IMR-90 (cell line): Measurements from ENCODE around the gene SNX33. TPM values are rescaled to one million over a fixed set of nuclear protein-coding genes. Genes with fewer than 3 reads are reported as not detected.
"Not testable (repeated sequence)": the region's sequence is repeated elsewhere in the genome, so short reads cannot be mapped to it uniquely, and the experiment has no call there.

Experiments used
- ATAC-seq: fragments of 200-7000 bp; cut with Tn5 transposase; 2 replicates; pipeline ENCODE4 v1.9.1; 2020; ENCODE audit warnings: low read depth, mild to moderate bottlenecking, moderate library complexity
- BruUV-seq: library from RNA; stranded (reverse); fragments of 400-500 nt; replicated peaks from 2 replicates; lab custom pipeline; 2021; lab: Mats Ljungman, UMichigan
- CTCF ChIA-PET: fragments of 300-600 bp; formaldehyde crosslinking; extraction: SDS; loops from one replicate; lab custom pipeline; 2021; ENCODE audit warnings: antibody characterized with exemption; lab: Yijun Ruan, JAX
- POLR2A ChIA-PET: fragments of 300-600 bp; sonication (Branson Sonifier 250); formaldehyde crosslinking; loops from one replicate; lab custom pipeline; 2022; ENCODE audit warnings: antibody characterized with exemption; ENCODE audit not compliant: unreplicated experiment; lab: Charles Lee
- DNase-seq: peaks from one replicate; pipeline ENCODE4 v3.0.0; 2013
- H2AFZ ChIP-seq: replicated peaks from 2 replicates; pipeline ENCODE3; 2013; ENCODE audit warnings: low read length, mild to moderate bottlenecking; ENCODE audit not compliant: poor library complexity
- H2AK5ac ChIP-seq: 2 replicates; pipeline ENCODE4 v1.6.1; 2013; ENCODE audit warnings: low read depth, low read length, inconsistent platforms
- H2AK9ac ChIP-seq: replicated peaks from 2 replicates; pipeline ENCODE3; 2013; ENCODE audit warnings: mild to moderate bottlenecking, low read depth, low read length, moderate library complexity; ENCODE audit not compliant: poor library complexity
- H2BK120ac ChIP-seq: 2 replicates; pipeline ENCODE4 v1.6.1; 2013; ENCODE audit warnings: low read depth, low read length, inconsistent platforms
- H2BK15ac ChIP-seq: 3 replicates; pipeline ENCODE4 v1.6.1; 2013; ENCODE audit warnings: low read depth, low read length, inconsistent platforms
- H2BK20ac ChIP-seq: 2 replicates; pipeline ENCODE4 v1.6.1; 2013; ENCODE audit warnings: low read depth, mild to moderate bottlenecking, inconsistent platforms, low read length, moderate library complexity
- H2BK5ac ChIP-seq: 2 replicates; pipeline ENCODE4 v1.6.1; 2013; ENCODE audit warnings: mild to moderate bottlenecking, low read depth, low read length, inconsistent platforms; ENCODE audit not compliant: poor library complexity, severe bottlenecking
- H3K14ac ChIP-seq: replicated peaks from 2 replicates; pipeline ENCODE4 v1.6.1; 2013; ENCODE audit warnings: low read depth, low read length, inconsistent platforms
- H3K18ac ChIP-seq: 2 replicates; pipeline ENCODE4 v1.6.1; 2013; ENCODE audit warnings: low read depth, low read length, control low read depth
- H3K23ac ChIP-seq: 2 replicates; pipeline ENCODE4 v1.6.1; 2013; ENCODE audit warnings: low read depth, low read length, inconsistent platforms
- H3K27ac ChIP-seq: 2 replicates; pipeline ENCODE4 v1.5.1; 2013; ENCODE audit warnings: mild to moderate bottlenecking, control low read depth, low read length; ENCODE audit not compliant: insufficient read depth
- H3K27me3 ChIP-seq: 2 replicates; pipeline ENCODE4 v1.6.1; 2013; ENCODE audit warnings: low read length; ENCODE audit not compliant: control insufficient read depth, insufficient read depth
- H3K36me3 ChIP-seq: 2 replicates; pipeline ENCODE4 v1.6.1; 2013; ENCODE audit warnings: low read length, mixed read lengths; ENCODE audit not compliant: control insufficient read depth, insufficient read depth
- H3K4ac ChIP-seq: 2 replicates; pipeline ENCODE4 v1.6.1; 2013; ENCODE audit warnings: low read depth, low read length, inconsistent platforms
- H3K4me1 ChIP-seq: 2 replicates; pipeline ENCODE4 v1.6.1; 2013; ENCODE audit warnings: low read length, mixed read lengths; ENCODE audit not compliant: control insufficient read depth, insufficient read depth
- H3K4me2 ChIP-seq: 2 replicates; pipeline ENCODE4 v1.6.1; 2013; ENCODE audit warnings: low read depth, mild to moderate bottlenecking, control low read depth, low read length, moderate library complexity
- H3K4me3 ChIP-seq: 2 replicates; pipeline ENCODE4 v1.5.1; 2013; ENCODE audit warnings: low read depth, mild to moderate bottlenecking, control low read depth, low read length, moderate library complexity; ENCODE audit not compliant: insufficient read depth
- H3K56ac ChIP-seq: 2 replicates; pipeline ENCODE4 v1.6.1; 2013; ENCODE audit warnings: low read length, inconsistent platforms; ENCODE audit not compliant: insufficient read depth; ENCODE audit errors: extremely low read depth
- H3K79me1 ChIP-seq, 2 experiments: 2 replicates each; pipeline ENCODE4 v1.6.1; 2013; ENCODE audit warnings: low read length in 2 of 2, inconsistent platforms in 1 of 2, low read depth in 1 of 2
- H3K9ac ChIP-seq: 2 replicates; pipeline ENCODE4 v1.6.1; 2013; ENCODE audit warnings: low read depth, low read length, control low read depth
- H3K9me1 ChIP-seq: 2 replicates; pipeline ENCODE4 v1.6.1; 2013; ENCODE audit warnings: low read length, inconsistent platforms; ENCODE audit not compliant: insufficient read depth
- H3K9me3 ChIP-seq: 2 replicates; pipeline ENCODE4 v1.6.1; 2013; ENCODE audit warnings: low read length; ENCODE audit not compliant: control insufficient read depth, insufficient read depth
- H4K20me1 ChIP-seq: 2 replicates; pipeline ENCODE4 v1.6.1; 2013; ENCODE audit warnings: low read length, inconsistent platforms; ENCODE audit not compliant: insufficient read depth
- H4K5ac ChIP-seq: 2 replicates; pipeline ENCODE4 v1.6.1; 2013; ENCODE audit warnings: mild to moderate bottlenecking, low read depth, low read length, control low read depth
- H4K8ac ChIP-seq, 2 experiments: 2 replicates each; pipeline ENCODE4 v1.6.1; 2013; ENCODE audit warnings: low read depth in 2 of 2, low read length in 2 of 2, control low read depth in 1 of 2, inconsistent platforms in 1 of 2
- H4K91ac ChIP-seq: 2 replicates; pipeline ENCODE4 v1.6.1; 2013; ENCODE audit warnings: low read depth, low read length, inconsistent platforms; ENCODE audit not compliant: insufficient read depth
- MAZ ChIP-seq: IDR thresholded peaks from 2 replicates; pipeline ENCODE4 v1.6.1; 2012; ENCODE audit warnings: low read depth, mild to moderate bottlenecking, low read length, improper control_type of control experiment, moderate library complexity, borderline replicate concordance
- RAD21 ChIP-seq: IDR thresholded peaks from 2 replicates; pipeline ENCODE4 v1.6.1; 2012; ENCODE audit warnings: low read length, improper control_type of control experiment
- WGBS, 2 experiments: methylation state at CpG; one replicate each; pipeline versions ENCODE4 v1.1.5 to v1.1.7; 2013; ENCODE audit warnings: missing lambda C conversion rate in 2 of 2; ENCODE audit not compliant: insufficient read length in 1 of 2; ENCODE audit errors: extremely low coverage in 2 of 2; 5-methylcytosine and 5-hydroxymethylcytosine counted together
- dilution Hi-C: fragments of 300-500 bp; cut with HindIII; formaldehyde crosslinking; loops from one replicate; pipeline ENCODE4 v1.14.3; 2018; ENCODE audit warnings: low sequenced_read_pairs; ENCODE audit not compliant: unreplicated experiment
- in situ Hi-C: fragments of 300-500 bp; cut with MboI; formaldehyde crosslinking; loops from 3 replicates; pipeline ENCODE4 v1.14.3; 2019; ENCODE audit warnings: low sequenced_read_pairs, inconsistent platforms, mixed read lengths
- intact Hi-C: fragments of 100-400 bp; cut with micrococcal nuclease; formaldehyde crosslinking; loops from 2 replicates; pipeline ENCODE4 v1.10.0; 2022
- polyA plus RNA-seq, 3 experiments: library from polyadenylated mRNA; depleted of rRNA; stranded (reverse); fragments of >200 nt; gene quantifications; 2 replicates each; pipeline ENCODE4 v1.2.3, GENCODE V29; 2012; ENCODE audit warnings: low replicate concordance in 1 of 3
- total RNA-seq: library from RNA; depleted of rRNA; stranded (reverse); fragments of >200 nt; gene quantifications from 2 replicates; pipeline ENCODE4 v1.2.3, GENCODE V29; 2012

SNX33 gene
- total and polyA plus RNA-seq, 2 of the 4 experiments (the other 2 are of a cell fraction) = 12.7 to 14.6 TPM

- H4K20me1 ChIP-seq, H3K9me3 ChIP-seq, H3K56ac ChIP-seq, CTCF ChIA-PET, H2BK20ac ChIP-seq, H3K23ac ChIP-seq, H4K91ac ChIP-seq, H2AFZ ChIP-seq, H3K9ac ChIP-seq, POLR2A ChIA-PET, H3K27me3 ChIP-seq, H3K14ac ChIP-seq, H4K5ac ChIP-seq, H3K36me3 ChIP-seq, dilution Hi-C loops, H3K9me1 ChIP-seq, H3K4me3 ChIP-seq, BruUV-seq, intact Hi-C loops, in situ Hi-C loops, H2AK9ac ChIP-seq, H3K18ac ChIP-seq: not testable (repeated sequence)
- H3K27ac ChIP-seq = peak overlapping the region; percentile 27; the same call in 1 of the 2 replicates
- H2BK120ac ChIP-seq = peak overlapping the region; percentile 80; the same call in 1 of the 2 replicates
- DNase-seq (peak; percentile 85), ATAC-seq (peak; percentile 68)
- H3K4ac ChIP-seq = peak overlapping the region; percentile 45
- no CpG with 5 or more reads among the region's 17 CpGs for WGBS, 2 experiments
- H3K4me2 ChIP-seq = peak overlapping the region; percentile 37; the same call in 1 of the 2 replicates
- peak overlapping the region in 1 of 2 experiments; percentile 21; a peak in 1 of 4 replicates for H4K8ac ChIP-seq
- peaks cover 24% of the 10 kb centered on the region for H3K4me1 ChIP-seq
- 0 out of 3 replicates have a peak overlapping the region, but pooled peaks have one; percentile 61 for H2BK15ac ChIP-seq
- H2BK5ac ChIP-seq = peak overlapping the region; percentile 58
- TF ChIP-seq MAZ (peak; percentile 14; the same call in 1 of the 2 replicates), RAD21 (0 out of 2 replicates have a peak, but pooled peaks have one; percentile 12)
- H3K79me1 ChIP-seq = peaks cover 11 to 60% of the 10 kb centered on the region in 2 experiments; a peak in 3 of 4 replicates
- H2AK5ac ChIP-seq = peak overlapping the region; percentile 70
Observed at GRCh38 chr15:75699961-75700874, 52.5 kb downstream of the SNX33 start.

GRCh38 chr15:75701071-75702003, 53.6 kb downstream of the SNX33 start:
- Histone ChIP-seq H4K91ac (peak overlapping the region; percentile 46), H2AK5ac (peak overlapping the region; percentile 89), H2BK120ac (peak overlapping the region; percentile 20; the same call in 1 of the 2 replicates), H3K4ac (peak overlapping the region; percentile 45), H2BK20ac (peak overlapping the region; percentile 33; the same call in 1 of the 2 replicates), H3K4me1 (peaks cover 21% of the 10 kb centered on the region), H3K14ac (peak overlapping the region; percentile 31; the same call in 1 of the 2 replicates), H2BK15ac (peak overlapping the region; percentile 61; the same call in 1 of the 3 replicates), H3K79me1 (peaks cover 5 to 60% of the 10 kb centered on the region in 2 experiments; a peak in 3 of 4 replicates), H4K8ac (0 out of 4 replicates have a peak overlapping the region, but pooled peaks of 1 of the 2 experiments have one; percentile 13), H3K23ac (0 out of 2 replicates have a peak overlapping the region, but pooled peaks have one; percentile 59)
- dilution Hi-C loops, H2AFZ ChIP-seq, H4K20me1 ChIP-seq, H2BK5ac ChIP-seq, H3K9me1 ChIP-seq, CTCF ChIA-PET, H2AK9ac ChIP-seq, H3K56ac ChIP-seq, H3K9ac ChIP-seq, in situ Hi-C loops, H3K36me3 ChIP-seq, BruUV-seq, DNase-seq, H3K27ac ChIP-seq, H3K27me3 ChIP-seq, H3K18ac ChIP-seq, H3K9me3 ChIP-seq, H3K4me2 ChIP-seq, H4K5ac ChIP-seq, POLR2A ChIA-PET, H3K4me3 ChIP-seq, ATAC-seq, intact Hi-C loops: not testable (repeated sequence)
- 83% methylated on average over 2 of the region's 13 CpGs; no CpG with 5 or more reads in 1 of the 2 experiments for WGBS, 2 experiments
